IMR-90 (cell line): ENCODE data around the gene A4GALT. TPM values are rescaled to one million over a fixed set of nuclear protein-coding genes. Genes with fewer than 3 reads are reported as not detected.
"Not testable (repeated sequence)": the region's sequence is repeated elsewhere in the genome, so short reads cannot be mapped to it uniquely, and the experiment has no call there.

Experiments
- ATAC-seq: fragments of 200-7000 bp; cut with Tn5 transposase; 2 replicates; pipeline ENCODE4 v1.9.1; 2020; ENCODE audit warnings: low read depth, mild to moderate bottlenecking, moderate library complexity
- BruUV-seq: library from RNA; stranded (reverse); fragments of 400-500 nt; replicated peaks from 2 replicates; lab custom pipeline; 2021; lab: Mats Ljungman, UMichigan
- CTCF ChIA-PET: fragments of 300-600 bp; formaldehyde crosslinking; extraction: SDS; loops from one replicate; lab custom pipeline; 2021; ENCODE audit warnings: antibody characterized with exemption; lab: Yijun Ruan, JAX
- POLR2A ChIA-PET: fragments of 300-600 bp; sonication (Branson Sonifier 250); formaldehyde crosslinking; loops from one replicate; lab custom pipeline; 2022; ENCODE audit warnings: antibody characterized with exemption; ENCODE audit not compliant: unreplicated experiment; lab: Charles Lee
- DNase-seq: peaks from one replicate; pipeline ENCODE4 v3.0.0; 2013
- H2AFZ ChIP-seq: replicated peaks from 2 replicates; pipeline ENCODE3; 2013; ENCODE audit warnings: low read length, mild to moderate bottlenecking; ENCODE audit not compliant: poor library complexity
- H2AK5ac ChIP-seq: 2 replicates; pipeline ENCODE4 v1.6.1; 2013; ENCODE audit warnings: low read depth, low read length, inconsistent platforms
- H2AK9ac ChIP-seq: replicated peaks from 2 replicates; pipeline ENCODE3; 2013; ENCODE audit warnings: mild to moderate bottlenecking, low read depth, low read length, moderate library complexity; ENCODE audit not compliant: poor library complexity
- H2BK120ac ChIP-seq: 2 replicates; pipeline ENCODE4 v1.6.1; 2013; ENCODE audit warnings: low read depth, low read length, inconsistent platforms
- H2BK15ac ChIP-seq: 3 replicates; pipeline ENCODE4 v1.6.1; 2013; ENCODE audit warnings: low read depth, low read length, inconsistent platforms
- H2BK20ac ChIP-seq: 2 replicates; pipeline ENCODE4 v1.6.1; 2013; ENCODE audit warnings: low read depth, mild to moderate bottlenecking, inconsistent platforms, low read length, moderate library complexity
- H2BK5ac ChIP-seq: 2 replicates; pipeline ENCODE4 v1.6.1; 2013; ENCODE audit warnings: mild to moderate bottlenecking, low read depth, low read length, inconsistent platforms; ENCODE audit not compliant: poor library complexity, severe bottlenecking
- H3K14ac ChIP-seq: replicated peaks from 2 replicates; pipeline ENCODE4 v1.6.1; 2013; ENCODE audit warnings: low read depth, low read length, inconsistent platforms
- H3K18ac ChIP-seq: 2 replicates; pipeline ENCODE4 v1.6.1; 2013; ENCODE audit warnings: low read depth, low read length, control low read depth
- H3K23ac ChIP-seq: 2 replicates; pipeline ENCODE4 v1.6.1; 2013; ENCODE audit warnings: low read depth, low read length, inconsistent platforms
- H3K27ac ChIP-seq: 2 replicates; pipeline ENCODE4 v1.5.1; 2013; ENCODE audit warnings: mild to moderate bottlenecking, control low read depth, low read length; ENCODE audit not compliant: insufficient read depth
- H3K27me3 ChIP-seq: 2 replicates; pipeline ENCODE4 v1.6.1; 2013; ENCODE audit warnings: low read length; ENCODE audit not compliant: control insufficient read depth, insufficient read depth
- H3K36me3 ChIP-seq: 2 replicates; pipeline ENCODE4 v1.6.1; 2013; ENCODE audit warnings: low read length, mixed read lengths; ENCODE audit not compliant: control insufficient read depth, insufficient read depth
- H3K4ac ChIP-seq: 2 replicates; pipeline ENCODE4 v1.6.1; 2013; ENCODE audit warnings: low read depth, low read length, inconsistent platforms
- H3K4me1 ChIP-seq: 2 replicates; pipeline ENCODE4 v1.6.1; 2013; ENCODE audit warnings: low read length, mixed read lengths; ENCODE audit not compliant: control insufficient read depth, insufficient read depth
- H3K4me2 ChIP-seq: 2 replicates; pipeline ENCODE4 v1.6.1; 2013; ENCODE audit warnings: low read depth, mild to moderate bottlenecking, control low read depth, low read length, moderate library complexity
- H3K4me3 ChIP-seq: 2 replicates; pipeline ENCODE4 v1.5.1; 2013; ENCODE audit warnings: low read depth, mild to moderate bottlenecking, control low read depth, low read length, moderate library complexity; ENCODE audit not compliant: insufficient read depth
- H3K56ac ChIP-seq: 2 replicates; pipeline ENCODE4 v1.6.1; 2013; ENCODE audit warnings: low read length, inconsistent platforms; ENCODE audit not compliant: insufficient read depth; ENCODE audit errors: extremely low read depth
- H3K79me1 ChIP-seq, 2 experiments: 2 replicates each; pipeline ENCODE4 v1.6.1; 2013; ENCODE audit warnings: low read length in 2 of 2, inconsistent platforms in 1 of 2, low read depth in 1 of 2
- H3K9ac ChIP-seq: 2 replicates; pipeline ENCODE4 v1.6.1; 2013; ENCODE audit warnings: low read depth, low read length, control low read depth
- H3K9me1 ChIP-seq: 2 replicates; pipeline ENCODE4 v1.6.1; 2013; ENCODE audit warnings: low read length, inconsistent platforms; ENCODE audit not compliant: insufficient read depth
- H3K9me3 ChIP-seq: 2 replicates; pipeline ENCODE4 v1.6.1; 2013; ENCODE audit warnings: low read length; ENCODE audit not compliant: control insufficient read depth, insufficient read depth
- H4K20me1 ChIP-seq: 2 replicates; pipeline ENCODE4 v1.6.1; 2013; ENCODE audit warnings: low read length, inconsistent platforms; ENCODE audit not compliant: insufficient read depth
- H4K5ac ChIP-seq: 2 replicates; pipeline ENCODE4 v1.6.1; 2013; ENCODE audit warnings: mild to moderate bottlenecking, low read depth, low read length, control low read depth
- H4K8ac ChIP-seq, 2 experiments: 2 replicates each; pipeline ENCODE4 v1.6.1; 2013; ENCODE audit warnings: low read depth in 2 of 2, low read length in 2 of 2, control low read depth in 1 of 2, inconsistent platforms in 1 of 2
- H4K91ac ChIP-seq: 2 replicates; pipeline ENCODE4 v1.6.1; 2013; ENCODE audit warnings: low read depth, low read length, inconsistent platforms; ENCODE audit not compliant: insufficient read depth
- BHLHE40 ChIP-seq: fragments of 150-350 bp; IDR thresholded peaks from 2 replicates; pipeline ENCODE4 v1.6.1; 2016; ENCODE audit warnings: mild to moderate bottlenecking, low read depth, low read length
- CHD1 ChIP-seq: IDR thresholded peaks from 2 replicates; pipeline ENCODE4 v1.6.1; 2012; ENCODE audit warnings: low read depth, low read length, improper control_type of control experiment
- FOS ChIP-seq: fragments of 150-350 bp; IDR thresholded peaks from 2 replicates; pipeline ENCODE4 v1.6.1; 2016; ENCODE audit warnings: low read depth, low read length
- MAFK ChIP-seq: IDR thresholded peaks from 2 replicates; pipeline ENCODE4 v1.6.1; 2012; ENCODE audit warnings: low read depth, low read length, improper control_type of control experiment
- MAZ ChIP-seq: IDR thresholded peaks from 2 replicates; pipeline ENCODE4 v1.6.1; 2012; ENCODE audit warnings: low read depth, mild to moderate bottlenecking, low read length, improper control_type of control experiment, moderate library complexity, borderline replicate concordance
- NFE2L2 ChIP-seq: fragments of 150-350 bp; IDR thresholded peaks from 2 replicates; pipeline ENCODE4 v1.6.1; 2016; ENCODE audit warnings: low read depth, mild to moderate bottlenecking, low read length
- POLR2A ChIP-seq: IDR thresholded peaks from 2 replicates; pipeline ENCODE4 v1.6.1; 2012; ENCODE audit warnings: mild to moderate bottlenecking, low read depth, low read length
- RCOR1 ChIP-seq: IDR thresholded peaks from 2 replicates; pipeline ENCODE4 v1.6.1; 2012; ENCODE audit warnings: mild to moderate bottlenecking, low read length, improper control_type of control experiment; ENCODE audit not compliant: insufficient replicate concordance
- WGBS, 2 experiments: methylation state at CpG; one replicate each; pipeline versions ENCODE4 v1.1.5 to v1.1.7; 2013; ENCODE audit warnings: missing lambda C conversion rate in 2 of 2; ENCODE audit not compliant: insufficient read length in 1 of 2; ENCODE audit errors: extremely low coverage in 2 of 2; 5-methylcytosine and 5-hydroxymethylcytosine counted together
- dilution Hi-C: fragments of 300-500 bp; cut with HindIII; formaldehyde crosslinking; loops from one replicate; pipeline ENCODE4 v1.14.3; 2018; ENCODE audit warnings: low sequenced_read_pairs; ENCODE audit not compliant: unreplicated experiment
- in situ Hi-C: fragments of 300-500 bp; cut with MboI; formaldehyde crosslinking; loops from 3 replicates; pipeline ENCODE4 v1.14.3; 2019; ENCODE audit warnings: low sequenced_read_pairs, inconsistent platforms, mixed read lengths
- intact Hi-C: fragments of 100-400 bp; cut with micrococcal nuclease; formaldehyde crosslinking; loops from 2 replicates; pipeline ENCODE4 v1.10.0; 2022
- polyA plus RNA-seq, 3 experiments: library from polyadenylated mRNA; depleted of rRNA; stranded (reverse); fragments of >200 nt; gene quantifications; 2 replicates each; pipeline ENCODE4 v1.2.3, GENCODE V29; 2012; ENCODE audit warnings: low replicate concordance in 1 of 3
- total RNA-seq: library from RNA; depleted of rRNA; stranded (reverse); fragments of >200 nt; gene quantifications from 2 replicates; pipeline ENCODE4 v1.2.3, GENCODE V29; 2012

A4GALT gene
- total and polyA plus RNA-seq, 2 of the 4 experiments (the other 2 are of a cell fraction), result 1.6 to 6.1 TPM

GRCh38 chr22:42673898-42674401 lies 46.7 kb downstream of the A4GALT start:
- no peak overlapping the region for H3K27ac ChIP-seq

DNA sequence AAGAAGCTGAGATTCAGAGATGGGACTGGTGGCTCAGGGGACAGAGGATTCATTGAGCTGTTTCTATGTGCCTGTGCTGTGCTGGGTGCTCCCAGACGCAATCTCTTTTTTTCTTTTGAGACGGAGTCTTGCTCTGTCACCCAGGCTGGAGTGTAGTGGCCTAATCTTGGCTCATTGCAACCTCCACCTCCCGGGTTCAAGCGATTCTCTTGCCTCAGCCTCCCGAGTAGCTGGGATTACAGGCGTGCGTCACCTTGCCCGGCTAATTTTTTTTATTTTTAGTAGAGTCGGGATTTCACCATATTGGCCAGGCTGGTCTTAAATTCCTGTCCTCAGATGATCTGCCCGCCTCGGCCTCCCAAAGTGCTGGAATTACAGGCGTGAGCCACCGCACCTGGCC lies 47.6 kb downstream of the A4GALT start:
- in situ Hi-C loops, H3K56ac ChIP-seq, BruUV-seq, H3K79me1 ChIP-seq, H2AK9ac ChIP-seq, H4K5ac ChIP-seq, H2BK5ac ChIP-seq, H4K20me1 ChIP-seq, H3K27ac ChIP-seq, H2BK15ac ChIP-seq, H4K8ac ChIP-seq, H3K9ac ChIP-seq, CTCF ChIA-PET, H3K4me1 ChIP-seq, H3K36me3 ChIP-seq, H3K4me3 ChIP-seq, H3K18ac ChIP-seq, H3K27me3 ChIP-seq, H3K9me3 ChIP-seq, H3K9me1 ChIP-seq, H3K23ac ChIP-seq, H2AFZ ChIP-seq, H3K4me2 ChIP-seq, H3K4ac ChIP-seq, POLR2A ChIA-PET, DNase-seq, H3K14ac ChIP-seq, H2BK120ac ChIP-seq, H2AK5ac ChIP-seq, ATAC-seq, H2BK20ac ChIP-seq, intact Hi-C loops, dilution Hi-C loops: not testable (repeated sequence)
- H4K91ac ChIP-seq, result peak overlapping the region; percentile 24; the same call in 1 of the 2 replicates
- 100% methylated on average over 3 of the region's 13 CpGs; no CpG with 5 or more reads in 1 of the 2 experiments for WGBS, 2 experiments

More at GRCh38 chr22:42673898-42674401, 46.7 kb downstream of the A4GALT start:
- no peak overlapping the region for H3K4me3 ChIP-seq
- ChIA-PET POLR2A (no interaction called here), CTCF (no interaction called here)
- DNase-seq, result no peak
- BruUV-seq, result no TSS peak
- WGBS, 2 experiments, result no CpG with 5 or more reads among the region's 2 CpGs
- intact Hi-C loops (no loop called here), in situ Hi-C loops (no loop called here), dilution Hi-C loops (no loop called here)
- TF ChIP-seq MAFK (no peak), BHLHE40 (no peak), MAZ (no peak), NFE2L2 (no peak), CHD1 (no peak), RCOR1 (no peak), FOS (no peak), POLR2A (no peak)
- H3K56ac ChIP-seq, result no peak overlapping the region
- peak overlapping the region; percentile 69 for H2AK9ac ChIP-seq
- ATAC-seq, result peak; percentile 35
- H4K20me1 ChIP-seq, result no peaks in the 10 kb centered on the region
- H4K8ac ChIP-seq, result 0 out of 4 replicates have a peak overlapping the region, but pooled peaks of 1 of the 2 experiments have one; percentile 24
- peak overlapping the region; percentile 67 for H2AFZ ChIP-seq
- no peak overlapping the region; the same call in 1 of the 2 replicates for H3K23ac ChIP-seq
- H3K79me1 ChIP-seq, result no peaks in the 10 kb centered on the region
- H3K14ac ChIP-seq, result no peak overlapping the region; the same call in 1 of the 2 replicates
- no peaks in the 10 kb centered on the region for H3K27me3 ChIP-seq
- peaks cover 3% of the 10 kb centered on the region; the same call in 1 of the 2 replicates for H3K9me1 ChIP-seq
- H2BK5ac ChIP-seq, result no peak overlapping the region
- no peak overlapping the region for H3K4me2 ChIP-seq
- no peak overlapping the region; the same call in 2 of the 3 replicates for H2BK15ac ChIP-seq
- no peak overlapping the region for H3K18ac ChIP-seq
- no peak overlapping the region for H4K91ac ChIP-seq
- H3K4ac ChIP-seq, result no peak overlapping the region
- peak overlapping the region; percentile 45; the same call in 1 of the 2 replicates for H2BK20ac ChIP-seq
- H4K5ac ChIP-seq, result no peak overlapping the region
- no peak overlapping the region for H3K9ac ChIP-seq
- H2AK5ac ChIP-seq, result 0 out of 2 replicates have a peak overlapping the region, but pooled peaks have one; percentile 4
- no peaks in the 10 kb centered on the region for H3K36me3 ChIP-seq
- peaks cover 2% of the 10 kb centered on the region for H3K9me3 ChIP-seq
- H2BK120ac ChIP-seq, result peak overlapping the region; percentile 38; the same call in 1 of the 2 replicates
- H3K4me1 ChIP-seq, result peaks cover 7% of the 10 kb centered on the region
